HG02981 (cell line): Measurements from ENCODE around the gene LTBP3.
"Not testable (repeated sequence)": the region's sequence is repeated elsewhere in the genome, so short reads cannot be mapped to it uniquely, and the experiment has no call there.

Experiments used
- ATAC-seq: cut with Tn5 transposase; IDR thresholded peaks from one replicate; pipeline ENCODE4 v1.9.1; 2021; ENCODE audit warnings: mild to moderate bottlenecking, moderate library complexity; ENCODE audit not compliant: unreplicated experiment

LTBP3 gene

GRCh38 chr11:65572356-65573051 lies 14.3 kb upstream of the LTBP3 start, which contains the start of gene FAM89B:
FAM89B (plus strand) TSS chr11:65572538; CDS start chr11:65572670, 132 bp downstream.
- no peak for ATAC-seq

- ATAC-seq, result no peak
Observed at GRCh38 chr11:65571940-65572339, 13.8 kb upstream of the LTBP3 start.

- ATAC-seq, result no peak
Observed at GRCh38 chr11:65571420-65571819, 13.3 kb upstream of the LTBP3 start.

GRCh38 chr11:65569973-65570918 lies 12.1 kb upstream of the LTBP3 start, which contains the start of gene ZNRD2:
ZNRD2 (plus strand) TSS chr11:65570477; CDS start chr11:65570492, 15 bp downstream.
- peak; percentile 54 for ATAC-seq

- peak; percentile 2 for ATAC-seq
Observed at GRCh38 chr11:65569164-65569972, 11.2 kb upstream of the LTBP3 start.

GRCh38 chr11:65565624-65566453 lies 7.7 kb upstream of the LTBP3 start:
- no peak for ATAC-seq

- not testable (repeated sequence) for ATAC-seq
Observed at GRCh38 chr11:65564879-65565559, 6.9 kb upstream of the LTBP3 start.

GRCh38 chr11:65563601-65564000 lies 5.4 kb upstream of the LTBP3 start:
- ATAC-seq, result no peak

- no peak for ATAC-seq
Observed at GRCh38 chr11:65562788-65563187, 4.6 kb upstream of the LTBP3 start.

- no peak for ATAC-seq
Observed at GRCh38 chr11:65562020-65562419, 3.9 kb upstream of the LTBP3 start.

- ATAC-seq, result no peak
Observed at GRCh38 chr11:65560555-65561418, 2.6 kb upstream of the LTBP3 start.

- no peak for ATAC-seq
Observed at GRCh38 chr11:65559951-65560537, 1.9 kb upstream of the LTBP3 start.

GRCh38 chr11:65559535-65559934 lies 1.4 kb upstream of the LTBP3 start:
- ATAC-seq, result no peak

GRCh38 chr11:65558930-65559509 lies 861 bp upstream of the LTBP3 start:
- no peak for ATAC-seq

GRCh38 chr11:65557280-65558001 lies 718 bp downstream of the LTBP3 start:
- ATAC-seq, result no peak

GRCh38 chr11:65556470-65557279 lies 1.5 kb downstream of the LTBP3 start:
- no peak for ATAC-seq
